OCI-LY1 (cell line): ENCODE data around the gene PSMC4.

Experiments used
- CTCF ChIP-seq: fragments of 200-600 bp; sonication (generic), shearing (Covaris generic); IDR thresholded peaks from 2 replicates; pipeline ENCODE4 v1.5.1; 2017; ENCODE audit warnings: mild to moderate bottlenecking, antibody characterized with exemption, low read length, moderate library complexity, mixed read lengths
- EZH2 ChIP-seq: fragments of 200-600 bp; sonication (generic), shearing (Covaris generic); IDR thresholded peaks from 2 replicates; pipeline ENCODE4 v1.8.0; 2017; ENCODE audit warnings: borderline replicate concordance, mixed run types, mild to moderate bottlenecking, antibody characterized with exemption, low read length, moderate library complexity, mixed read lengths

GRCh38 chr19:39987596-39987995, 16.6 kb downstream of the PSMC4 start:
- TF ChIP-seq CTCF (no peak), EZH2 (no peak)
